Mucosa of rectum (tissue), 2 donors: ENCODE results near the gene LUZP2.

Source experiments
- H3K27ac ChIP-seq, 2 donors: one replicate each; pipeline ENCODE4 v1.7.0; 2013; ENCODE audit warnings: inconsistent platforms in 2 of 2, low read depth in 2 of 2, low read length in 2 of 2
- H3K27me3 ChIP-seq, 2 donors: one replicate each; pipeline ENCODE4 v1.7.0; 2013; ENCODE audit warnings: low read length in 2 of 2; ENCODE audit not compliant: control insufficient read depth in 2 of 2, insufficient read depth in 2 of 2
- H3K36me3 ChIP-seq, 2 donors: one replicate each; pipeline ENCODE4 v1.7.0; 2013; ENCODE audit warnings: low read length in 2 of 2; ENCODE audit not compliant: control insufficient read depth in 2 of 2, insufficient read depth in 2 of 2
- H3K4me1 ChIP-seq, 2 donors: one replicate each; pipeline ENCODE4 v1.7.0; 2013; ENCODE audit warnings: low read length in 2 of 2, mild to moderate bottlenecking in 1 of 2; ENCODE audit not compliant: control insufficient read depth in 2 of 2, insufficient read depth in 2 of 2
- H3K4me3 ChIP-seq, 2 donors: one replicate each; pipeline ENCODE4 v1.7.0; 2013; ENCODE audit warnings: low read length in 2 of 2
- H3K9ac ChIP-seq, 2 donors: one replicate each; pipeline ENCODE4 v1.7.0; 2013; ENCODE audit warnings: low read length in 2 of 2, low read depth in 1 of 2, mild to moderate bottlenecking in 1 of 2
- H3K9me3 ChIP-seq, 2 donors: one replicate each; pipeline ENCODE4 v1.7.0; 2013; ENCODE audit warnings: low read length in 2 of 2; ENCODE audit not compliant: control insufficient read depth in 2 of 2
- donor health status: healthy.
- donor health status: Normal muscosa, but diverticular disease.

Gene LUZP2

DNA sequence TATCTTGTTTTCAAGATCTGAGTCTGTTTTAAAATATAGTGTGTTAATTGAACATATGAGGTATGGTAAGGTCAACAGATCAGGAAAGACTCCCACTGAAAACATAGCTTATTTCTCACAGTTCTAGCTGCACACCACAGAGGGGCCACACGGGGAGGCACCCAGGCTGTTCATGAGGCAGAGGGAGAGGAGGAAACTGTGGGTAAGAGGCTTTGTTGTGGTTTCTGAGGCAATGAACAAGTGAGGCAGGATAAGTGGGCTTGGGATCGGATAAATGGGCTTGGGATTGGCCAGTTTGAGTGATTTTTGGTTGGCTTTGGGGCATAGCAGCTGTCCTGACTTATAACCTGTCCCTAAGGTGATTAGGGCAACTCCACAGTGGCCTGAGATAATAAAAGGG, 242.1 kb downstream of the LUZP2 start:
- no peaks in the 10 kb centered on the region for H3K27me3 ChIP-seq
- H3K4me3 ChIP-seq = no peak overlapping the region
- H3K4me1 ChIP-seq = no peaks in the 10 kb centered on the region
- H3K9me3 ChIP-seq = no peaks in the 10 kb centered on the region
- H3K9ac ChIP-seq = no peak overlapping the region
- H3K27ac ChIP-seq = no peak overlapping the region
- H3K36me3 ChIP-seq = no peaks in the 10 kb centered on the region

DNA sequence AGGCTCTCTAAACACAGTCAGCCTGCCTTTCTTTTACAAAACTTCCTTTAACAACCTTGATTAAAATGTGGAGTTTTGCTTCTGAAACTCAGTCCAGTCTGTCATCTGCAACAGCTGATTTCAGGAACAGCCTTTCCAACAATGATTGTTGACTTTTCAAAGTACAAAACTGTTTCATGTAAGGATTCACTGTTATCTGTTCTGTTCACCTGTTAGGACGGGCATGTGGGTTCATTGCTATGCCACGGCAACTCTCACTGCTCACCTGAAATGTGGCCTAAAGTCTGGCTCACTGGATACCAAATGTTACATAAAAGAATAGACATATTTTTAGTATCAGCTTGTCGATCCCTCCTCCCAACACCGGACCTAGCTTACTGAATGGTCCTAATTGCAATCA, 242.8 kb downstream of the LUZP2 start:
- Histone ChIP-seq H3K9me3 (no peaks in the 10 kb centered on the region), H3K4me1 (no peaks in the 10 kb centered on the region), H3K9ac (no peak overlapping the region), H3K36me3 (no peaks in the 10 kb centered on the region), H3K27ac (no peak overlapping the region), H3K4me3 (no peak overlapping the region), H3K27me3 (no peaks in the 10 kb centered on the region)

DNA sequence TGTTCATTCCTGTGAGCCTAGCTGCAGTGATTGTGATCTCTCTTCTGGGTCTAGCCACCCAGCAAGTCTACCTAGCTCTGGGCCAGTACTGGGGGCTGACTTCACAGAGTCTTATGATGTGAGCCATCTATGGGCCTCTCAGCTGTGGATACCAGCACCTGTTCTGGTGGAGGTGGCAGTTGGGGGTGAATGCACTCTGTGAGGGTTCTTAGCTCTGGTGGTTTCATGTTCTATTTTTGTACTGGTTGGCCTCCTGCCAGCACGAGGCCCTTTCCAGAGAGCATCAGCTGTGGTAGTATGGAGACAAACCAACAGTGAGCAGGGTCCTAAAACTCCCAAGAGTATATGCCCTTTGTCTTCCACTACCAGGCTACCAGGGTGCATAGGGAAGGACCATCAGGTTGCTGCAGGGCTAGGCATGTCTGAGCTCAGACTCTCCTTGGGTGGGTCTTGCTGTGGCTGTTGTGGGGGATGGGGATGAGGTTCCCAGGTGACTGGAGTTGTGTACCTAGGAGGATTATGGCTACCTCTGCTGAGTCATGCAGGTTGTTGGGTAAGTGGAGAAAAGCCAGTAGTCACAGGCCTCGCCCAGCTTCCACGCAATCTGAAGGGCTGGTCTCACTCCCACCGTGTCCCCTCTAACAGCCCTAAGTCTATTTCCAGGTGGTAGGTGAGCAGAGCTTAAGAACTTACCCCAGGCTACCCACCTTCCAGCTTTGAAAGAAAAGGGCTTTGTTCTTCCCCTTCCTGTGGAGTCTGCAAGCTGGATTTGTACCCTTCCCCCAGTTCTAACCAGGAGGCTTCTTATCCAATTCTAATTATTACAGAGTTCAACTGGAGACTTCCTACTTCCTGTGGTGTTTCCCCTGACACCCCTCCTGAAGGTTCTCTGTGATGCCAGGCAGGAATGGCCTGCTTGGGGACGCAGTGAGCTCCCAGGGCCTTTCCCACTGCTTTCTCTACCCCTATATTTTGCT, 250.7 kb downstream of the LUZP2 start:
- Histone ChIP-seq H3K9me3 (no peaks in the 10 kb centered on the region), H3K9ac (no peak overlapping the region), H3K27ac (no peak overlapping the region), H3K27me3 (no peaks in the 10 kb centered on the region), H3K4me3 (no peak overlapping the region), H3K4me1 (no peaks in the 10 kb centered on the region), H3K36me3 (no peaks in the 10 kb centered on the region)

DNA sequence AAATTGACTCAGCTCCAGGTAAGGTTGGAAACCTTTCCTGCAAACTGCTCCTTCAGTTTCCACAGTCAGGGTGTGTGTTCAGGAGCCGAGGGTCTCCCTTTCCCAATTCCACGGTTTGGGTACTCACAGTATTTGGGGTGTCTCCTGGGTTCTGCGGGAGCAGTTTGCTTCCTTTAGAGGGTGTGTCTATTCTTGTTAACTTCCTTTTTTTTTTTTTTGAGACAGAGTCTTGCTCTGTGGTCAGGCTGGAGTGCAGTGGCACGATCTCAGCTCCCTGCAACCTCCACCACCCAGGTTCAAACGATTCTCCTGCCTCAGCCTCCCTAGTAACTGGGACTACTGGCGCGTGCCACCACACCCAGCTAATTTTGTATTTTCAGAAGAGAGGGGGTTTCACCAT, 251.4 kb downstream of the LUZP2 start:
- Histone ChIP-seq H3K9ac (no peak overlapping the region), H3K27ac (no peak overlapping the region), H3K9me3 (no peaks in the 10 kb centered on the region), H3K36me3 (no peaks in the 10 kb centered on the region), H3K4me3 (no peak overlapping the region), H3K27me3 (no peaks in the 10 kb centered on the region), H3K4me1 (no peaks in the 10 kb centered on the region)

DNA sequence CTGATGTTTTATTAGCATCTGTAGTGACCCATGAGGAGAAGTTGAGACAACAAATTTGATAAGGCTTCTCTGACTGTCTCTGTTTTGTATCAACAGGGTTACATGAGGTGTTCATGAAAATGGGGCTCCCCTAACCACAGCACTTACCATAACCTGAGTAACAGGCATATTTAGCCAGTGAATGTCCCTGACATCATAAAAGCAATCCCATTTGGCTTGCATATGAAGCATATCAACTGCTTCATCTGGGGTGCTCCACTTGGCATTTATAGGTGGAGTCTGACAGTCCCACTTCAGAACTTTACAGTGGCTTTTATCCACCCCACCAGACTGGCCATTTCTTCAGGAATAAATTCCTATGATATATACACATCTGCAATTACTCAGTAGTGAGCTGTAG, 257.6 kb downstream of the LUZP2 start:
- H3K4me3 ChIP-seq = no peak overlapping the region
- no peaks in the 10 kb centered on the region for H3K36me3 ChIP-seq
- no peaks in the 10 kb centered on the region for H3K9me3 ChIP-seq
- no peaks in the 10 kb centered on the region for H3K4me1 ChIP-seq
- H3K27me3 ChIP-seq = no peaks in the 10 kb centered on the region
- no peak overlapping the region for H3K9ac ChIP-seq
- no peak overlapping the region for H3K27ac ChIP-seq

DNA sequence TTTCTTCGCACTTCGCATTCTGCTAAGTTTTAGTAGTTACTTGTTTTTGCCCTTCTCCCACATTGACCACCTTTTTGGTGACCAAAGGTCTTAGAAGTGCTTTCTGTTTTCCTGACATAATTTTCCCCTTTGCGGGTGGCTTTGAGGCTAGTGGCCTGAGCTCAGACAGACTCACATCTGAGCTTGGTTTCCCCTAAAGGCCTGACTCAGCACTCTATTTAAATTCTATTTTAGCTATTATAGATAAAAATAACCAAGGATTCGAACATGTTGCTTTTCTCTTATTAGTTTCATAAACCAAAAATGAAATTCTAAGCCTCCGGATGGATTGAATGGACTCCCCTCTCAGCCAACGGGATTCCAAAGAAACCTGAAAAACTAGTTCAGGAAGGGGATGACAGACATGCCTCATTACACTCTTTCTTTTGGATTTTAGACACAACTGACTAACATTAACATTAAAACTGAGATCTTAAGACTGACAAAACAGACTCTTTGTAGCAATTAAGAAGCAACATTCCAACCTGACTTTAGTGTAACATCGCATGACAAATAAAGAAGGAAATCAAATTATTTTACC, 258.5 kb downstream of the LUZP2 start:
- Histone ChIP-seq H3K27ac (no peak overlapping the region), H3K9ac (no peak overlapping the region), H3K4me3 (no peak overlapping the region), H3K9me3 (no peaks in the 10 kb centered on the region), H3K36me3 (no peaks in the 10 kb centered on the region), H3K27me3 (no peaks in the 10 kb centered on the region), H3K4me1 (no peaks in the 10 kb centered on the region)

DNA sequence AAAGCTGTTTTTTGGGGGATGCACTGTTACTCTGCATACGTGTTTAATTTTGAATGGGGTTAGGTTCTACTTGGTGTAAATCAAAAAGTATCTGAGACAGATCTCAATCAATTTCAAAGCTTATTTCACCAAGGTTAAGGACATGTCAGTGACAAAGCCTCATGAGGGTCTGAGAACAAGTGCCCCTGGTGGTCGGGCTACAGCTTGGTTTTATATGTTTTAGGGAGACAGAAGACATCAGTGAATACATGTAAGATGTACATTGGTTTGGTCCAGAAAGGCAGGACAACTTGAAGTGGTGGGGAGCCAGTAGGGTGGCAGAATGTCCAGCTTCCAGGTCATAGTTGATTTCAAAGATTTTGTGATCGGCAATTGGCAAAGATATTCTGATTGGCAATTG, 262.9 kb downstream of the LUZP2 start:
- Histone ChIP-seq H3K27me3 (no peaks in the 10 kb centered on the region), H3K4me1 (no peaks in the 10 kb centered on the region), H3K4me3 (no peak overlapping the region), H3K27ac (no peak overlapping the region), H3K36me3 (no peaks in the 10 kb centered on the region), H3K9ac (no peak overlapping the region), H3K9me3 (no peaks in the 10 kb centered on the region)

DNA sequence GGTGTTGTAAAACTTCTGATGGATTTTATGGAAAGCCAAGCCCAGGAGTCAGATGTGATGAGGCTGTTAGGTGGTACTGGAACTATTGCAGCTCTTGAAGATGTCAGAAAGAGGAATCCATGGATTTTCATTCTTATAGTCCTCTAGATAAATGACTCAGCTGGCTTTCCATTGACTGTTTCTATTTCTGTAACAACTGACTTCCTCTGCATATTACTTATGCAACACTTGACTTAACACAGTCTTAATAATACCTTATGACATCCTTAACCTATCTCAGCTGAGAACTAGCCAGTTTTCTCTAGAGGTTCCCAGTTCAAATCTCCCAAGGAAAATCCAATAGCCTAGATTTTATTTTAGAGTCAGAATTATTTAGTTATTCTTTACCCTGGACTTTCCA, 263.8 kb downstream of the LUZP2 start:
- Histone ChIP-seq H3K36me3 (no peaks in the 10 kb centered on the region), H3K4me1 (no peaks in the 10 kb centered on the region), H3K9me3 (no peaks in the 10 kb centered on the region), H3K27ac (no peak overlapping the region), H3K4me3 (no peak overlapping the region), H3K9ac (no peak overlapping the region), H3K27me3 (no peaks in the 10 kb centered on the region)

DNA sequence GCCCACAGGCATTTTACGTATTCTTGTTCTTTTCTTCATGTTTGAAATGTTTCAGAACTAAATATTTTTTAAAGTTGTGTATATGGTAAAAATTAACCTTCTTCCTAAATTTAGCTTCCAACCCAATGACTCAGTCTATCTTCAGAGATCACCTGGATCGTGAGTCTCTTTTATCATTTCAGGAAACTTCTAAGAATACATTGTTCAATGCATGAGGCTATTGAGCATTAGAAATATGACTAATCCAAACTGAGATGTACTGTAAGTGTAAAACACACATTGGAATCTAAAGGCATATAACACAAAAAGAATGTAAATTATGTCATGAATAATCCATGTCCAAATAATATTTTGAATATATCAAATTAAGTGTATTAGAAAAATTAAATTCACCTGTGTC, 265.2 kb downstream of the LUZP2 start:
- Histone ChIP-seq H3K27ac (no peak overlapping the region), H3K4me1 (no peaks in the 10 kb centered on the region), H3K9me3 (no peaks in the 10 kb centered on the region), H3K36me3 (no peaks in the 10 kb centered on the region), H3K9ac (no peak overlapping the region), H3K27me3 (no peaks in the 10 kb centered on the region), H3K4me3 (no peak overlapping the region)

DNA sequence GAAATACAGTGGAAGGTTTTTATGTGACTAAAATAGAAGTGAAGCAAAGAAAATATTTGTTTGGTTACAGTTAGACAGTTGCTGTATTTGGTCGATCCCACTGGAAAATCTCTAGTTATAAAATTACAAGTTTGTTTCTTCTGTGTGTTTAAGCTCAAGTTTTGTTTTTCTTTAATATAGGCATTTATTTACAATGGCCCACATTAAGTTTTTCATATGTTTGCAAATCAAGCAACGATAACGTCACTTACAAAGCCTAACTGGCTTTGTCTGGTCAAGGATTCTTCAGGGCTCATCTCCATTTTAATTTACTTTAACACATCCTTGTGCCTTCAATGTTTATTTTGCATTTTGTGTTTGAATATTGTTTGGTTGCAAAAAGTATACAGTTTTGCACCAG, 270.6 kb downstream of the LUZP2 start:
- Histone ChIP-seq H3K9me3 (no peaks in the 10 kb centered on the region), H3K27me3 (no peaks in the 10 kb centered on the region), H3K4me3 (no peak overlapping the region), H3K9ac (no peak overlapping the region), H3K36me3 (no peaks in the 10 kb centered on the region), H3K4me1 (no peaks in the 10 kb centered on the region), H3K27ac (no peak overlapping the region)
